Ammon's horn (tissue), 1 donor: ENCODE results near the gene EFTUD2.

Experiments used
- DNase-seq: peaks from one replicate; pipeline ENCODE4 v3.0.0-alpha.2; 2016; ENCODE audit warnings: low spot score

Gene EFTUD2

GRCh38 chr17:44887971-44888954, 11.0 kb downstream of the EFTUD2 start:
- no peak for DNase-seq

GRCh38 chr17:44887016-44887415, 12.2 kb downstream of the EFTUD2 start:
- no peak for DNase-seq

DNA sequence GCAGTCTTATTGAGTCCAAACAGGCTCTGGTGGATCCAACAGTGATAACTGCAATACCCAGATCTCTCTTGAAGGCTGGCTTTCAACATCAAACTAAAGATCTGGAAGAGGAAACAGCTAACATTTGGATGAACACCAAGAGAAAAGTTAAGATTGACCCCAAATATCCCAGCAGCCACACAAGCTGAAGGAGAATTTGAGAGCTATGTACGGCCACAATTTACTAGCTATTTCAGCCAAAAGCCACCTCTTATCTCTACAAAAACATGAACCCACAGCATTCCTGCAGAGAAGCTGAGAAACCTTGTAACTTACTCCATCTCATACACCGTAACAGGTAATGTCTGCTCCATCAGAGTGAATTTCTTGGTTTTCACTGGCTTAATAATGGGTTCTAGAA, 14.3 kb downstream of the EFTUD2 start:
- DNase-seq: no peak

DNA sequence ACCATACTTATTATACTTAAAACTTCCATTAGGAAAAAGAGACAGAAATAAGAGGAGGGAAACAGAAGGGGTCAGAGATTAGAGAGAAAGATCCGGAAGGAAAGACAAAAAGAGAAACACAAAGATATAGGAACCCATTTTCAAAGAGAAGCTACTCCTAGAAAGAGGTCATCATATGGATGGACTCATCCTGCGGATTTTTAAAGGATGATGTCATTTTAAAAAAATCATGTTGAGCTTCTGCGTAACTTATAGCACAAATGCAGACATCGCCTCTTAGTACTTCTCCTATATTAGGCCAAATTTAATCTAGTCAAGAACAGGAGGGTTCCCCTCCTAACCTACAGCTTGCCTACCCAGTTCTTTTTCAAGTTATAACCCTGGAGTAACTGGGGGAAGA, 18.1 kb downstream of the EFTUD2 start:
- no peak for DNase-seq

GRCh38 chr17:44880062-44880461, 19.2 kb downstream of the EFTUD2 start:
- no peak for DNase-seq

- DNase-seq: no peak
Measured at GRCh38 chr17:44879376-44879775, 19.9 kb downstream of the EFTUD2 start.

DNA sequence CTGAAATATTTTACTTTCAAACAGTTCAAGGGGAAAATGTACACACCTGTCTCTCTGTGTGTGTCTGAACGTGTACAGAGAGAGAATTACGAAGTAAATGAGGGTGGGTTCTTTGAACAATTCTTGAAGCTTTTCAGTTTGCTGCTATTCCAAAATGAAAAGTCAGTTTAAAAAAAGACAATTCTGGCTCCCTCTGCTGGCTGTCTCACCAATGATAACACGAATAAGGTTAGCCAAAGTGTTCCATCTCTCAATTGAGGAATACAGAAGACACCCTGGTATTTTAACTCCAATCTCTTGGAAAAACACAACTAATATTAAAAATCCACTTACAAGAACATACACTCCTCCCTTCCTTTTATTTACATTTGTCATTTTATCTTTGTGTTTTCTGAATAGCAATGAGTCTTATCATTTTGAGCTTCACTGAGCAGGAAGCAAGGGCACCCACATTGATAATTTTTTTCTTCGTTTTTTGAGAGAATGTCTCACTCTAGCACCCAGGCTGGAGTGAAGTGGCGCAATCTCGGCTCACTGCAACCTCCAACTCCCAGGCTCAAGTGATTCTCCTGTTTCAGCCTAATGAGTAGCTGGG, 20.5 kb downstream of the EFTUD2 start:
- DNase-seq: peak; percentile 30

DNA sequence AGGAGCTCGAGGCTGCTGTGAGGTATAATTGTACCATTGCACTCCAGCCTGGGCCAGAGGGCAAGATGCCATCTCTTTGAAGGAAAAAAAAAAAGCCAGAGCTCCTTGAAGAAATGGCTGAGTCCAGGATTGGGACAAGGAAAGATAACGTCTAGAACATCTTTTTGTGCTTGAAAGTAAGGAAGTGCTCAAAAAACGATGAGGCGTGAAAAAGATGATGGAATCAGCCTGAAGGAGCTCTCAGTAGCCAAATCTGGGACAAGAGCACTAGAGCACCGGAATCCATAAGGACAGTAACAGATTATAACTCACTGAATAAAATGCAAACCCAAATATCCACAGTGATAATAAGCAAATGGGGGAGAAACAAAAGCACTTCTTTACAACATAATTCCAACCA, 22.1 kb downstream of the EFTUD2 start:
- DNase-seq: no peak

- DNase-seq: no peak
Measured at GRCh38 chr17:44875761-44876160, 23.5 kb downstream of the EFTUD2 start.

- peak; percentile 8 for DNase-seq
Measured at GRCh38 chr17:44872131-44872768, 27.0 kb downstream of the EFTUD2 start.

GRCh38 chr17:44871556-44871955, 27.7 kb downstream of the EFTUD2 start:
- DNase-seq: no peak

GRCh38 chr17:44867841-44868240, 31.4 kb downstream of the EFTUD2 start:
- DNase-seq: no peak

GRCh38 chr17:44865931-44866330, 33.3 kb downstream of the EFTUD2 start:
- DNase-seq: no peak

DNA sequence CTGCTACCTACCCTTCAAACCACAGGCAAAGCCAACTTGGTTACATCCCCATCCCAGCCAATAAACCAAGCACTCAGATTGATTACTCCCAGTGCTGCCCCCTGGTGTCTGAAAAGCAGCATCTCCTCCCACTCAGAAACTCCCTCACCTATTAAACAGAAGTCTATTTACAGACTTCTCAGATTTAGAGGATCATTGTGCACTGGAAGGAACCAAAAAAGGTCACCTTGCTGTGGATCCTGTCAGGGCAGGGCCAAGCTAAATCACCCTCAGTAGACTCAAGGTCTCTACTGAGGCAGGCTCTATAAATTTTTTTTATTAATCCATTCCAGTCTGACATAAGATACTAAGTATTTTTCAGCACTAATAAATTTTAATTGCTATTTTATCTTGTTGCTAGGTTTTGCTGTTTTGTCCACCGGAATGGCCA, 34.0 kb downstream of the EFTUD2 start:
- DNase-seq: peak; percentile 81

- DNase-seq: no peak
Measured at GRCh38 chr17:44864831-44865230, 34.4 kb downstream of the EFTUD2 start.

GRCh38 chr17:44863061-44863918, 36.0 kb downstream of the EFTUD2 start:
- no peak for DNase-seq

GRCh38 chr17:44862278-44862914, 36.8 kb downstream of the EFTUD2 start:
- DNase-seq: no peak

- no peak for DNase-seq
Measured at GRCh38 chr17:44859701-44860100, 39.5 kb downstream of the EFTUD2 start.

- DNase-seq: no peak
Measured at GRCh38 chr17:44854192-44854591, 45.1 kb downstream of the EFTUD2 start.

- DNase-seq: no peak
Measured at GRCh38 chr17:44850612-44851011, 48.6 kb downstream of the EFTUD2 start.

DNA sequence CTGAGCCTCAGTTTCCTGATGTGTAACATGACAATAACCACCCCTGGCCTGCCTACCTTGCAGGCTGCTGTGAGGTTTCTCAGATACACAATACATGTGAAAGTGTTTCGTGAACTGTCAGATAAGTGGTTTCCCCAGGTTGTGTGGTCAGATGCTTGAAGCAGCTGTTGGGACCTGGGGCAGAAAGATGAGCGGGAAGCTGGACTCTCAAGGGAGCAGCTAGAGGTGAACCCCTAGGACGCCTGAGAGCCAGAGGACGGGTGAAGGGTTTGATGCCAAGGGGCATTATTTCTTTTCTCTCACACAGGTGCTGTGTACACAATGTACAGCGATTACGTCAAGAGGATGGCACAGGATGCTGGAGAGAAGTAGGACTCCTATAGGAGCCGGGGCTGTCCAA, 49.2 kb downstream of the EFTUD2 start:
- DNase-seq: no peak
